ENCODE data around the gene EGFR. TPM values are rescaled to one million over a fixed set of nuclear protein-coding genes. Genes with fewer than 3 reads are reported as not detected.

The EGFR gene
- total and polyA plus RNA-seq, 2 donors (not counting 3 experiments of a cell fraction or from before 2014, with no cell fraction given) = 1.5 to 4.1 TPM

DNA sequence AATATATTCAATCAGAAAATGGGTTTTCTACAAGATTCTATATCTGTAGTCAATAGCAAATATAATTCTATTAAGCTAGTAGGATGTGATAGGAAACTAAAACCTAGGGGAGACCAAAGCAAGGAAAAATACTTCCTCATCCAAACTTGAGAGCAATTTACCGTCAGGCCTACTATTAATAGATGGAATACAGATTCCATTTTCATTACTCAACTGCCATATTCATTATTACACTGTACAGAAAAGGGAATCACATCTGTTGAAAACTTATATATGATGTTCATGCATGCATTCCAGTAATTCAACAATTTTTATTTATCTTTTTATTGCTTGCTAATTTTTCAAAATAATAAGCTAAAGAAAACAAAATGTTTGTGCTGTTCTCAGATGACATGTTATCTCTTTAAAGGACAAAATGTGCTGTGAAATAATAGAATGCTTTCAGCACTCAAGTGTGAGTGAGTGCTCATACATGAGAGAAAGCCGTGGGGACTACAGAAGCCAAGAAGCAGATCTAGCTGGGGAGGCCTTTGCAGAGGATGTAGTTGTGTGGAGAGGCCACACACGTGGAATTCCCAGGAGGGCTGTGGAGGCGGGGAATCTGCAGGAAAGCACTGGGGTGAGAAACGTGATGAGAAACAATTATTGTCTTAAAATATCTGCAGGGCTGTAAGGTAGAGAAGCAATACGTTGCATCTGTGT, 110.0 kb downstream of the EGFR start:
- no peak overlapping the region for H2AFZ ChIP-seq (ENCODE audit: low read depth, low read length)
- H3K27ac ChIP-seq (ENCODE audit: insufficient read depth, low read depth, low read length) = no peak overlapping the region
- no peak for TF ChIP-seq POLR2AphosphoS5 (IDR thresholded peaks at IDR 0.05; ENCODE audit: insufficient read depth, low read depth, low read length)
- TF ChIP-seq, protein P1, sequence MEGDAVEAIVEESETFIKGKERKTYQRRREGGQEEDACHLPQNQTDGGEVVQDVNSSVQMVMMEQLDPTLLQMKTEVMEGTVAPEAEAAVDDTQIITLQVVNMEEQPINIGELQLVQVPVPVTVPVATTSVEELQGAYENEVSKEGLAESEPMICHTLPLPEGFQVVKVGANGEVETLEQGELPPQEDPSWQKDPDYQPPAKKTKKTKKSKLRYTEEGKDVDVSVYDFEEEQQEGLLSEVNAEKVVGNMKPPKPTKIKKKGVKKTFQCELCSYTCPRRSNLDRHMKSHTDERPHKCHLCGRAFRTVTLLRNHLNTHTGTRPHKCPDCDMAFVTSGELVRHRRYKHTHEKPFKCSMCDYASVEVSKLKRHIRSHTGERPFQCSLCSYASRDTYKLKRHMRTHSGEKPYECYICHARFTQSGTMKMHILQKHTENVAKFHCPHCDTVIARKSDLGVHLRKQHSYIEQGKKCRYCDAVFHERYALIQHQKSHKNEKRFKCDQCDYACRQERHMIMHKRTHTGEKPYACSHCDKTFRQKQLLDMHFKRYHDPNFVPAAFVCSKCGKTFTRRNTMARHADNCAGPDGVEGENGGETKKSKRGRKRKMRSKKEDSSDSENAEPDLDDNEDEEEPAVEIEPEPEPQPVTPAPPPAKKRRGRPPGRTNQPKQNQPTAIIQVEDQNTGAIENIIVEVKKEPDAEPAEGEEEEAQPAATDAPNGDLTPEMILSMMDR (IDR thresholded peaks at IDR 0.05; ENCODE audit: extremely low read depth in 1 of 2, insufficient read depth in 1 of 2, low read depth in 1 of 2, low read length in 2 of 2) = no peak
- no peak for TF ChIP-seq JUN (IDR thresholded peaks at IDR 0.05; ENCODE audit: borderline replicate concordance, insufficient read depth, insufficient read length, low read depth)
- no peak for TF ChIP-seq EZH2 (IDR thresholded peaks at IDR 0.05; ENCODE audit: borderline replicate concordance, low read depth, low read length, severe bottlenecking)
- TF ChIP-seq MAX (IDR thresholded peaks at IDR 0.05; ENCODE audit: insufficient read depth, insufficient read length) = no peak
- no peak for TF ChIP-seq FOS (IDR thresholded peaks at IDR 0.05; ENCODE audit: borderline replicate concordance, insufficient read depth, low read length)
- no peak for TF ChIP-seq POLR2A (IDR thresholded peaks at IDR 0.05; ENCODE audit: low read depth, low read length)
- no peak for TF ChIP-seq MYC (IDR thresholded peaks at IDR 0.05; ENCODE audit: low read depth, low read length)
- no peak for TF ChIP-seq GATA2 (IDR thresholded peaks at IDR 0.05; ENCODE audit: insufficient read depth, insufficient read length, low read depth, low read length)
- no peaks in the 10 kb centered on the region for H3K9me1 ChIP-seq (replicated peaks; ENCODE audit: control insufficient read depth, extremely low read depth, insufficient read depth, low read length)
- ChIA-PET CTCF (interaction anchor here (0.7 to 3.7 kb wide), 4 partner anchors 16 to 126 kb away, joined by 3 to 26 read pairs (median 4); no protein-coding TSS in a partner anchor), POLR2A (no interaction called here)
- no peaks in the 10 kb centered on the region for H3K9me3 ChIP-seq (replicated peaks; ENCODE audit: control insufficient read depth, insufficient read depth, low read length)
- H3K4me3 ChIP-seq (replicated peaks in 1 of 3; ENCODE audit: insufficient read depth in 1 of 3, low read depth in 1 of 3, low read length in 3 of 3) = no peak overlapping the region
- H4K20me1 ChIP-seq (replicated peaks; ENCODE audit: control insufficient read depth, extremely low read depth, insufficient read depth, low read length) = no peaks in the 10 kb centered on the region
- dilution Hi-C loops (cut with MboI; ENCODE audit: extremely low pct_ligation_motif_present, low sequenced_read_pairs) = no loop called here
- H3K4me2 ChIP-seq (ENCODE audit: insufficient read depth, low read length) = no peak overlapping the region
- FAIRE-seq = no peak
- intact Hi-C loops (cut with micrococcal nuclease) = no loop called here
- H3K79me2 ChIP-seq (ENCODE audit: control insufficient read depth, insufficient read depth, low read length) = no peaks in the 10 kb centered on the region
- H3K9ac ChIP-seq (replicated peaks; ENCODE audit: extremely low read depth, insufficient read depth, low read length) = no peak overlapping the region
- H3K27me3 ChIP-seq (ENCODE audit: control insufficient read depth in 2 of 2, insufficient read depth in 2 of 2, low read length in 2 of 2) = peaks cover 5 to 6% of the 10 kb centered on the region in 2 experiments
- H3K4me1 ChIP-seq (ENCODE audit: control insufficient read depth, extremely low read depth, insufficient read depth, low read length) = peaks cover 46% of the 10 kb centered on the region
- no peak for DNase-seq (ENCODE audit: low read depth, low spot score)
- no peaks in the 10 kb centered on the region for H3K36me3 ChIP-seq (ENCODE audit: control insufficient read depth in 2 of 2, extremely low read depth in 1 of 2, insufficient read depth in 2 of 2, low read length in 2 of 2)
- BruUV-seq (replicated peaks) = no TSS peak

Measured in endothelial cell of umbilical vein (primary cell).